Kidney (tissue), 14 donors: ENCODE results near the gene NLRC5. TPM values are rescaled to one million over a fixed set of nuclear protein-coding genes. Genes with fewer than 3 reads are reported as not detected.
A peak's percentile ranks its signal among the peaks of the same experiment; 100 is the strongest.
"Not testable (repeated sequence)": the region's sequence is repeated elsewhere in the genome, so short reads cannot be mapped to it uniquely, and the experiment has no call there.

Source experiments
- DNase-seq, 5 donors: peaks; one replicate each; pipeline ENCODE4 v3.0.0-alpha.2; 2013 to 2020
- FAIRE-seq: peaks from 2 replicates; lab custom pipeline; 2012; peaks lifted over from hg19 to GRCh38; lab: Jason Lieb, UNC
- H3K27ac ChIP-seq, 2 donors: one replicate each; pipeline ENCODE4 v1.7.0; 2013; ENCODE audit warnings: low read depth in 2 of 2, low read length in 2 of 2, inconsistent platforms in 1 of 2
- H3K27me3 ChIP-seq: one replicate; pipeline ENCODE4 v1.7.1; 2013; ENCODE audit warnings: low read length, inconsistent platforms; ENCODE audit not compliant: control insufficient read depth, insufficient read depth
- H3K36me3 ChIP-seq, 3 donors: one replicate each; pipeline versions ENCODE4 v1.7.0 to v1.7.1; 2013; ENCODE audit warnings: low read length in 3 of 3, control low read depth in 1 of 3, inconsistent platforms in 1 of 3; ENCODE audit not compliant: insufficient read depth in 3 of 3, control insufficient read depth in 2 of 3
- H3K4me1 ChIP-seq, 3 donors: one replicate each; pipeline versions ENCODE4 v1.7.0 to v1.7.1; 2013; ENCODE audit warnings: low read length in 3 of 3, inconsistent platforms in 1 of 3, low read depth in 1 of 3; ENCODE audit not compliant: control insufficient read depth in 2 of 3, insufficient read depth in 2 of 3
- H3K4me3 ChIP-seq, 3 donors: one replicate each; pipeline versions ENCODE4 v1.7.0 to v1.8.1; 2013; ENCODE audit warnings: low read length in 3 of 3, control low read depth in 1 of 3, inconsistent platforms in 1 of 3
- H3K9ac ChIP-seq, 3 donors: one replicate each; pipeline versions ENCODE4 v1.7.0 to v1.7.1; 2013; ENCODE audit warnings: low read length in 3 of 3, control low read depth in 1 of 3, inconsistent platforms in 1 of 3
- H3K9me3 ChIP-seq, 3 donors: one replicate each; pipeline versions ENCODE4 v1.7.0 to v1.7.1; 2013; ENCODE audit warnings: low read length in 3 of 3, control low read depth in 1 of 3, inconsistent platforms in 1 of 3; ENCODE audit not compliant: control insufficient read depth in 2 of 3, insufficient read depth in 1 of 3
- CTCF ChIP-seq: IDR thresholded peaks from 3 replicates; pipeline ENCODE4 v1.5.1; 2012; ENCODE audit warnings: mild to moderate bottlenecking, moderate library complexity, borderline replicate concordance; ENCODE audit not compliant: insufficient read depth; ENCODE audit errors: extremely low read depth
- intact Hi-C: fragments of 100-400 bp; cut with DNase I; formaldehyde crosslinking; loops from one replicate; pipeline ENCODE4 v1.11.1; 2022
- polyA plus RNA-seq: library from polyadenylated mRNA; stranded (reverse); fragments of 350-450 nt; fragmentation: Illumina TruSeq; extraction: RNeasy Lipid Tissue Mini Kit (QIAGEN cat#74804); gene quantifications from one replicate; pipeline ENCODE4 v1.2.3, GENCODE V29; 2014; ENCODE audit warnings: low read depth, low replicate concordance; ENCODE audit not compliant: insufficient read depth
- total RNA-seq: library from RNA; stranded (reverse); fragmentation: NEBNext Ultra II Directional; extraction: Animal tissue kit (Norgen Biotek cat#: 25700); gene quantifications from one replicate; pipeline ENCODE4 v1.2.1, GENCODE V29; 2021
- donor health status: control.
- donor health status: control.
- donor health status: control.
- donor health status: control.
- donor health status: control.
- donor health status: DM: yes; HTN: yes; CAD: no.
- donor health status: Normal renal cell carcinoma (clear cell type).

NLRC5 gene
- total and polyA plus RNA-seq, 2 donors from 2014 or later, result 7.1 to 55.6 TPM

DNA sequence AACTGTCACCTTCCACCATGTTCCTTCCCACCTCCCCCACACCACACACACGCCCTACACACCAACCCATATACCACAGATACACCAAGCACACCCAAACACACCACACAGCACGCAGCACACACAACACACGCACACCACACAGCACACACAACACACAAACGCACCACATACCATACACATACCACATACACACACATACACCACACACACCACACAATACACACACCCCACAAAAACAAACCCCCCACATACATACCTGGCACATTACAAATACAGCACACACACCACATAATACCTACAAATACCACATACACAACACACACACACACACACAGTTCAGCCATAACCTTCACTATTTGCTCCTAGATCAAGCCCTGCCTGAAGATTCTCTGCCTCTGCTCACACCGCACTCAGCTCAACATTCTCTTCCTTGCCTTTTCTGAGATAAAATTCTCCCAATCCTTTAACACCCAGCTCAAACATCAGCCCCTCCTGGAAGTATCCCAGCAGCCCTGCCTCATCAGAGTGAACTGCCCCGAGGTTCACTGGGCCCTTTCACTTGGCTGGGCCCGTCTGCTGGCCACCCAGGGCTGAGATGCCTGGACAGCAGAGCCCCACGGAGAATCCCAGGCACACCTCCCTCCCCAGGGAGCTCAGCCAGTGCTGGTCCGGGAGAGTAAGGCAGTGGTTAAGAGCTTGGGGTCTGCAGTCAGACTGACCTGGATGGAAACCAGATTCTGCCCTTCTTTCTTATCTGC lies 71.1 kb downstream of the NLRC5 start:
- H3K9ac ChIP-seq, result peak overlapping the region in 1 of 3 donors; percentile 41
- DNase-seq, result no peak
- peaks cover 0 to 5% (median 0%) of the 10 kb centered on the region in 3 donors for H3K4me1 ChIP-seq
- peak overlapping the region; percentile 63 to 85 for H3K27ac ChIP-seq
- TF ChIP-seq CTCF, result no peak
- no peak for FAIRE-seq
- no peaks in the 10 kb centered on the region for H3K27me3 ChIP-seq
- H3K9me3 ChIP-seq, result no peaks in the 10 kb centered on the region
- no peak overlapping the region for H3K4me3 ChIP-seq
- H3K36me3 ChIP-seq, result no peaks in the 10 kb centered on the region
- intact Hi-C loops, result no loop called here

- TF ChIP-seq CTCF, result no peak
- Histone ChIP-seq H3K4me3 (no peak overlapping the region), H3K4me1 (peaks cover 0 to 5% (median 0%) of the 10 kb centered on the region in 3 donors), H3K36me3 (no peaks in the 10 kb centered on the region), H3K9me3 (no peaks in the 10 kb centered on the region), H3K9ac (peak overlapping the region in 1 of 3 donors; percentile 41), H3K27me3 (no peaks in the 10 kb centered on the region), H3K27ac (peak overlapping the region; percentile 63 to 85)
- DNase-seq, result peak in 1 of 5 donors; percentile 95
- no peak for FAIRE-seq
- intact Hi-C loops, result no loop called here
Observed at GRCh38 chr16:57061084-57061905, 71.9 kb downstream of the NLRC5 start.

DNA sequence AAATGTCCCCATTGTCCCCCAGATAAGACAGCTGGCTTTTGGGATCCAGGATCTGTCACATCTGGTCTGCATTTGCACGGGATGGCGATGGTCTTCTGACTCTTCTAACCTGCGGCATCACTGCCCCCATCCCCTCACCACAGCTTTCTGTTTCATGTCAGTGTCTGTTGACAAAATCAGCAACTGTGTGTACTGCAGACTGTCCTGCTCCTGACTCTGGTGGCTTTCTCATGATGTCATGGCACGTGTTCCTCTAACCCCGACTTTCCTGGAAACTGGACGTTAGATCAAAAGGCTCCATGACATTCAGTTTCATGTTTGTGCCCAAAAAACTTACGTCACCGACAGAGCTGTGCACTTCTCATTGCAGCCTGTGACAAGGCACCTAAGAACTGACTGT lies 73.0 kb downstream of the NLRC5 start:
- Histone ChIP-seq H3K27me3 (no peaks in the 10 kb centered on the region), H3K27ac (no peak overlapping the region), H3K4me3 (no peak overlapping the region), H3K9ac (no peak overlapping the region), H3K9me3 (no peaks in the 10 kb centered on the region), H3K36me3 (no peaks in the 10 kb centered on the region), H3K4me1 (peaks cover 0 to 5% (median 0%) of the 10 kb centered on the region in 3 donors)
- TF ChIP-seq CTCF, result no peak
- no peak for FAIRE-seq
- intact Hi-C loops, result no loop called here
- DNase-seq, result no peak

GRCh38 chr16:57063189-57063588 lies 73.8 kb downstream of the NLRC5 start:
- not testable (repeated sequence) for H3K36me3 ChIP-seq

More at GRCh38 chr16:57063189-57063588, 73.8 kb downstream of the NLRC5 start:
- H3K9me3 ChIP-seq, H3K27me3 ChIP-seq, FAIRE-seq, DNase-seq, H3K9ac ChIP-seq, intact Hi-C loops, H3K27ac ChIP-seq, H3K4me1 ChIP-seq, H3K4me3 ChIP-seq: not testable (repeated sequence)
